ENCODE data around the gene SORL1-AS1.

DNA sequence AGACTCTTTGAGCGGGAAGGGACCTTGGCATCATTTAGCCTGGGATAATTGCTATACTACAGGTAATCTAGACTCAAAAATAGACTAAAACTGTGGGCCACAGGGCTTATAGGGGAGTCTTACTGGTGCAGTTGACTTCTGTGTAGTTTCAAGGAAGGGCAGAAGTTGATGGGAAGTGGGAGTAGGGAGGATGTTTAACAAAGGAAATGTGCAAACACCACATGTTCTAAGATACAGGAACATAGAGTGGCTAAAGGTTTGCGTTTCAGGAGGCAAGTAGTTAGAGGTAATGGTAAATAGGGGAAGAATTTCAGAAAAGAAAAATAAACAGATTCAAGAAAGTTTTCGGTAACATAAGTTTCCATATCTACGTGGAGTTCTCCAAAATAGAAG, 15.1 kb downstream of the SORL1-AS1 start:
- TF ChIP-seq, protein P1, sequence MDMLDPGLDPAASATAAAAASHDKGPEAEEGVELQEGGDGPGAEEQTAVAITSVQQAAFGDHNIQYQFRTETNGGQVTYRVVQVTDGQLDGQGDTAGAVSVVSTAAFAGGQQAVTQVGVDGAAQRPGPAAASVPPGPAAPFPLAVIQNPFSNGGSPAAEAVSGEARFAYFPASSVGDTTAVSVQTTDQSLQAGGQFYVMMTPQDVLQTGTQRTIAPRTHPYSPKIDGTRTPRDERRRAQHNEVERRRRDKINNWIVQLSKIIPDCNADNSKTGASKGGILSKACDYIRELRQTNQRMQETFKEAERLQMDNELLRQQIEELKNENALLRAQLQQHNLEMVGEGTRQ (IDR thresholded peaks at IDR 0.05; ENCODE audit: borderline replicate concordance, low read depth, low read length), result no peak
- no peak for TF ChIP-seq SPI1 (IDR thresholded peaks at IDR 0.05; ENCODE audit: borderline replicate concordance, insufficient read depth, low read depth, low read length)
- TF ChIP-seq NRF1 (conservative IDR thresholded peaks at IDR 0.05; ENCODE audit: low read depth, low read length), result no peak
- TF ChIP-seq, protein P2, sequence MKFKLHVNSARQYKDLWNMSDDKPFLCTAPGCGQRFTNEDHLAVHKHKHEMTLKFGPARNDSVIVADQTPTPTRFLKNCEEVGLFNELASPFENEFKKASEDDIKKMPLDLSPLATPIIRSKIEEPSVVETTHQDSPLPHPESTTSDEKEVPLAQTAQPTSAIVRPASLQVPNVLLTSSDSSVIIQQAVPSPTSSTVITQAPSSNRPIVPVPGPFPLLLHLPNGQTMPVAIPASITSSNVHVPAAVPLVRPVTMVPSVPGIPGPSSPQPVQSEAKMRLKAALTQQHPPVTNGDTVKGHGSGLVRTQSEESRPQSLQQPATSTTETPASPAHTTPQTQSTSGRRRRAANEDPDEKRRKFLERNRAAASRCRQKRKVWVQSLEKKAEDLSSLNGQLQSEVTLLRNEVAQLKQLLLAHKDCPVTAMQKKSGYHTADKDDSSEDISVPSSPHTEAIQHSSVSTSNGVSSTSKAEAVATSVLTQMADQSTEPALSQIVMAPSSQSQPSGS (IDR thresholded peaks at IDR 0.05; ENCODE audit: low read length), result no peak
- no peak for TF ChIP-seq STAT3 (IDR thresholded peaks at IDR 0.05; ENCODE audit: low read depth, low read length)
- no peak for TF ChIP-seq TAF1 (IDR thresholded peaks at IDR 0.05; ENCODE audit: borderline replicate concordance, low read depth, low read length)
- no peak for TF ChIP-seq ZNF24 (IDR thresholded peaks at IDR 0.05)
- TF ChIP-seq, protein P3, sequence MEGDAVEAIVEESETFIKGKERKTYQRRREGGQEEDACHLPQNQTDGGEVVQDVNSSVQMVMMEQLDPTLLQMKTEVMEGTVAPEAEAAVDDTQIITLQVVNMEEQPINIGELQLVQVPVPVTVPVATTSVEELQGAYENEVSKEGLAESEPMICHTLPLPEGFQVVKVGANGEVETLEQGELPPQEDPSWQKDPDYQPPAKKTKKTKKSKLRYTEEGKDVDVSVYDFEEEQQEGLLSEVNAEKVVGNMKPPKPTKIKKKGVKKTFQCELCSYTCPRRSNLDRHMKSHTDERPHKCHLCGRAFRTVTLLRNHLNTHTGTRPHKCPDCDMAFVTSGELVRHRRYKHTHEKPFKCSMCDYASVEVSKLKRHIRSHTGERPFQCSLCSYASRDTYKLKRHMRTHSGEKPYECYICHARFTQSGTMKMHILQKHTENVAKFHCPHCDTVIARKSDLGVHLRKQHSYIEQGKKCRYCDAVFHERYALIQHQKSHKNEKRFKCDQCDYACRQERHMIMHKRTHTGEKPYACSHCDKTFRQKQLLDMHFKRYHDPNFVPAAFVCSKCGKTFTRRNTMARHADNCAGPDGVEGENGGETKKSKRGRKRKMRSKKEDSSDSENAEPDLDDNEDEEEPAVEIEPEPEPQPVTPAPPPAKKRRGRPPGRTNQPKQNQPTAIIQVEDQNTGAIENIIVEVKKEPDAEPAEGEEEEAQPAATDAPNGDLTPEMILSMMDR (IDR thresholded peaks at IDR 0.05 in 2 of 3, conservative IDR thresholded peaks at IDR 0.05 in 1 of 3; ENCODE audit: control insufficient read depth in 2 of 3, extremely low read depth in 1 of 3, insufficient read depth in 1 of 3, low read depth in 3 of 3, low read length in 3 of 3), result no peak
- TF ChIP-seq JUNB (IDR thresholded peaks at IDR 0.05), result no peak
- TF ChIP-seq HDAC6 (IDR thresholded peaks at IDR 0.05; ENCODE audit: unreplicated experiment), result no peak
- TF ChIP-seq GATAD2B (conservative IDR thresholded peaks at IDR 0.05; ENCODE audit: low read depth), result no peak
